IMR-90 (cell line): ENCODE measurements around the gene PRRT2. TPM values are rescaled to one million over a fixed set of nuclear protein-coding genes. Genes with fewer than 3 reads are reported as not detected.

Source experiments
- ATAC-seq: fragments of 200-7000 bp; cut with Tn5 transposase; 2 replicates; pipeline ENCODE4 v1.9.1; 2020; ENCODE audit warnings: low read depth, mild to moderate bottlenecking, moderate library complexity
- BruUV-seq: library from RNA; stranded (reverse); fragments of 400-500 nt; replicated peaks from 2 replicates; lab custom pipeline; 2021; lab: Mats Ljungman, UMichigan
- CTCF ChIA-PET: fragments of 300-600 bp; formaldehyde crosslinking; extraction: SDS; loops from one replicate; lab custom pipeline; 2021; ENCODE audit warnings: antibody characterized with exemption; lab: Yijun Ruan, JAX
- POLR2A ChIA-PET: fragments of 300-600 bp; sonication (Branson Sonifier 250); formaldehyde crosslinking; loops from one replicate; lab custom pipeline; 2022; ENCODE audit warnings: antibody characterized with exemption; ENCODE audit not compliant: unreplicated experiment; lab: Charles Lee
- DNase-seq: peaks from one replicate; pipeline ENCODE4 v3.0.0; 2013
- H2AFZ ChIP-seq: replicated peaks from 2 replicates; pipeline ENCODE3; 2013; ENCODE audit warnings: low read length, mild to moderate bottlenecking; ENCODE audit not compliant: poor library complexity
- H2AK5ac ChIP-seq: 2 replicates; pipeline ENCODE4 v1.6.1; 2013; ENCODE audit warnings: low read depth, low read length, inconsistent platforms
- H2AK9ac ChIP-seq: replicated peaks from 2 replicates; pipeline ENCODE3; 2013; ENCODE audit warnings: mild to moderate bottlenecking, low read depth, low read length, moderate library complexity; ENCODE audit not compliant: poor library complexity
- H2BK120ac ChIP-seq: 2 replicates; pipeline ENCODE4 v1.6.1; 2013; ENCODE audit warnings: low read depth, low read length, inconsistent platforms
- H2BK15ac ChIP-seq: 3 replicates; pipeline ENCODE4 v1.6.1; 2013; ENCODE audit warnings: low read depth, low read length, inconsistent platforms
- H2BK20ac ChIP-seq: 2 replicates; pipeline ENCODE4 v1.6.1; 2013; ENCODE audit warnings: low read depth, mild to moderate bottlenecking, inconsistent platforms, low read length, moderate library complexity
- H2BK5ac ChIP-seq: 2 replicates; pipeline ENCODE4 v1.6.1; 2013; ENCODE audit warnings: mild to moderate bottlenecking, low read depth, low read length, inconsistent platforms; ENCODE audit not compliant: poor library complexity, severe bottlenecking
- H3K14ac ChIP-seq: replicated peaks from 2 replicates; pipeline ENCODE4 v1.6.1; 2013; ENCODE audit warnings: low read depth, low read length, inconsistent platforms
- H3K18ac ChIP-seq: 2 replicates; pipeline ENCODE4 v1.6.1; 2013; ENCODE audit warnings: low read depth, low read length, control low read depth
- H3K23ac ChIP-seq: 2 replicates; pipeline ENCODE4 v1.6.1; 2013; ENCODE audit warnings: low read depth, low read length, inconsistent platforms
- H3K27ac ChIP-seq: 2 replicates; pipeline ENCODE4 v1.5.1; 2013; ENCODE audit warnings: mild to moderate bottlenecking, control low read depth, low read length; ENCODE audit not compliant: insufficient read depth
- H3K27me3 ChIP-seq: 2 replicates; pipeline ENCODE4 v1.6.1; 2013; ENCODE audit warnings: low read length; ENCODE audit not compliant: control insufficient read depth, insufficient read depth
- H3K36me3 ChIP-seq: 2 replicates; pipeline ENCODE4 v1.6.1; 2013; ENCODE audit warnings: low read length, mixed read lengths; ENCODE audit not compliant: control insufficient read depth, insufficient read depth
- H3K4ac ChIP-seq: 2 replicates; pipeline ENCODE4 v1.6.1; 2013; ENCODE audit warnings: low read depth, low read length, inconsistent platforms
- H3K4me1 ChIP-seq: 2 replicates; pipeline ENCODE4 v1.6.1; 2013; ENCODE audit warnings: low read length, mixed read lengths; ENCODE audit not compliant: control insufficient read depth, insufficient read depth
- H3K4me2 ChIP-seq: 2 replicates; pipeline ENCODE4 v1.6.1; 2013; ENCODE audit warnings: low read depth, mild to moderate bottlenecking, control low read depth, low read length, moderate library complexity
- H3K4me3 ChIP-seq: 2 replicates; pipeline ENCODE4 v1.5.1; 2013; ENCODE audit warnings: low read depth, mild to moderate bottlenecking, control low read depth, low read length, moderate library complexity; ENCODE audit not compliant: insufficient read depth
- H3K56ac ChIP-seq: 2 replicates; pipeline ENCODE4 v1.6.1; 2013; ENCODE audit warnings: low read length, inconsistent platforms; ENCODE audit not compliant: insufficient read depth; ENCODE audit errors: extremely low read depth
- H3K79me1 ChIP-seq, 2 experiments: 2 replicates each; pipeline ENCODE4 v1.6.1; 2013; ENCODE audit warnings: low read length in 2 of 2, inconsistent platforms in 1 of 2, low read depth in 1 of 2
- H3K9ac ChIP-seq: 2 replicates; pipeline ENCODE4 v1.6.1; 2013; ENCODE audit warnings: low read depth, low read length, control low read depth
- H3K9me1 ChIP-seq: 2 replicates; pipeline ENCODE4 v1.6.1; 2013; ENCODE audit warnings: low read length, inconsistent platforms; ENCODE audit not compliant: insufficient read depth
- H3K9me3 ChIP-seq: 2 replicates; pipeline ENCODE4 v1.6.1; 2013; ENCODE audit warnings: low read length; ENCODE audit not compliant: control insufficient read depth, insufficient read depth
- H4K20me1 ChIP-seq: 2 replicates; pipeline ENCODE4 v1.6.1; 2013; ENCODE audit warnings: low read length, inconsistent platforms; ENCODE audit not compliant: insufficient read depth
- H4K5ac ChIP-seq: 2 replicates; pipeline ENCODE4 v1.6.1; 2013; ENCODE audit warnings: mild to moderate bottlenecking, low read depth, low read length, control low read depth
- H4K8ac ChIP-seq, 2 experiments: 2 replicates each; pipeline ENCODE4 v1.6.1; 2013; ENCODE audit warnings: low read depth in 2 of 2, low read length in 2 of 2, control low read depth in 1 of 2, inconsistent platforms in 1 of 2
- H4K91ac ChIP-seq: 2 replicates; pipeline ENCODE4 v1.6.1; 2013; ENCODE audit warnings: low read depth, low read length, inconsistent platforms; ENCODE audit not compliant: insufficient read depth
- MAFK ChIP-seq: IDR thresholded peaks from 2 replicates; pipeline ENCODE4 v1.6.1; 2012; ENCODE audit warnings: low read depth, low read length, improper control_type of control experiment
- NFE2L2 ChIP-seq: fragments of 150-350 bp; IDR thresholded peaks from 2 replicates; pipeline ENCODE4 v1.6.1; 2016; ENCODE audit warnings: low read depth, mild to moderate bottlenecking, low read length
- WGBS, 2 experiments: methylation state at CpG; one replicate each; pipeline versions ENCODE4 v1.1.5 to v1.1.7; 2013; ENCODE audit warnings: missing lambda C conversion rate in 2 of 2; ENCODE audit not compliant: insufficient read length in 1 of 2; ENCODE audit errors: extremely low coverage in 2 of 2; 5-methylcytosine and 5-hydroxymethylcytosine counted together
- dilution Hi-C: fragments of 300-500 bp; cut with HindIII; formaldehyde crosslinking; loops from one replicate; pipeline ENCODE4 v1.14.3; 2018; ENCODE audit warnings: low sequenced_read_pairs; ENCODE audit not compliant: unreplicated experiment
- in situ Hi-C: fragments of 300-500 bp; cut with MboI; formaldehyde crosslinking; loops from 3 replicates; pipeline ENCODE4 v1.14.3; 2019; ENCODE audit warnings: low sequenced_read_pairs, inconsistent platforms, mixed read lengths
- intact Hi-C: fragments of 100-400 bp; cut with micrococcal nuclease; formaldehyde crosslinking; loops from 2 replicates; pipeline ENCODE4 v1.10.0; 2022
- polyA plus RNA-seq, 3 experiments: library from polyadenylated mRNA; depleted of rRNA; stranded (reverse); fragments of >200 nt; gene quantifications; 2 replicates each; pipeline ENCODE4 v1.2.3, GENCODE V29; 2012; ENCODE audit warnings: low replicate concordance in 1 of 3
- total RNA-seq: library from RNA; depleted of rRNA; stranded (reverse); fragments of >200 nt; gene quantifications from 2 replicates; pipeline ENCODE4 v1.2.3, GENCODE V29; 2012

PRRT2 gene
- total and polyA plus RNA-seq, 2 of the 4 experiments (the other 2 are of a cell fraction): 0.90 to 10.5 TPM

DNA sequence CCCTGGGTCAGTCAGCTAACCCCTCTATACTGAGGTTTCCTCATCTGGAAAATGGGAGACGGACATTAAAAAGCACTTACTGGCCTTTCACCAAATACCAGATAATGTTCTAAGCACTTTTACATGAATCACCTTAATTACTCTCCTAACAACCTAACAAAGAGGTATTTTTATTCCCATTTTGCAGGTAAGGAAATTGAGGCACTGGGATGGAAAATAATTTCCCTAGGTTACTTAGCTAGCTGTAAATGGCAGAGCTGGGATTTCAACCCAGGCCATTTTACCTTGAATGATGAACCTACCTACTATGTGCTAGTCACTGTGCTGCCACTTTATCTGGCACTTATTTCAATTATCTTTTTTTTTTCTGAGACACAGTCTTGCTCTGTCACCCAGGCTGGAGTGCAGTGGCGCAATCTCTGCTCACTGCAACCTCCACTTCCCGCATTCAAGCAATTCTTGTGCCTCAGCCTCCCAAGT is 17.7 kb upstream of the PRRT2 start:
- POLR2A ChIA-PET: interaction anchor here (0.6 kb wide), 1 partner anchor 59 kb away, joined by 3 read pairs; no protein-coding TSS in a partner anchor
- CTCF ChIA-PET: no interaction called here

More for the DNA sequence above, 17.7 kb upstream of the PRRT2 start:
- BruUV-seq: no TSS peak
- in situ Hi-C loops: no loop called here
- Histone ChIP-seq H3K27ac (no peak overlapping the region), H4K91ac (no peak overlapping the region), H3K23ac (no peak overlapping the region), H2BK15ac (no peak overlapping the region), H2BK20ac (no peak overlapping the region), H3K36me3 (peaks cover 14% of the 10 kb centered on the region), H3K18ac (no peak overlapping the region), H2AK9ac (no peak overlapping the region), H3K79me1 (peaks cover 38 to 52% of the 10 kb centered on the region in 2 experiments), H3K9me3 (no peaks in the 10 kb centered on the region), H4K20me1 (no peaks in the 10 kb centered on the region), H3K9me1 (peaks cover 10% of the 10 kb centered on the region), H2BK120ac (no peak overlapping the region), H3K14ac (no peak overlapping the region), H3K4ac (no peak overlapping the region), H2BK5ac (no peak overlapping the region), H3K56ac (no peak overlapping the region), H3K9ac (no peak overlapping the region), H3K4me1 (peaks cover 3% of the 10 kb centered on the region), H4K5ac (no peak overlapping the region), H4K8ac (no peak overlapping the region), H3K4me3 (no peak overlapping the region), H3K27me3 (no peaks in the 10 kb centered on the region), H2AK5ac (no peak overlapping the region), H3K4me2 (no peak overlapping the region), H2AFZ (no peak overlapping the region)
- DNase-seq (no peak), ATAC-seq (no peak)
- dilution Hi-C loops: no loop called here
- intact Hi-C loops: no loop called here
- TF ChIP-seq NFE2L2 (no peak), MAFK (no peak)
- WGBS, 2 experiments: no CpG with 5 or more reads among the region's 3 CpGs
